K562 (cell line): ENCODE results near the gene HTRA3. TPM values are rescaled to one million over a fixed set of nuclear protein-coding genes. Genes with fewer than 3 reads are reported as not detected.

ENCODE experiments used
- ATAC-seq: fragments of 200-7000 bp; cut with Tn5 transposase; 3 replicates; pipeline ENCODE4 v1.9.1; 2020; ENCODE audit warnings: moderate library complexity
- BruUV-seq: library from RNA; stranded (reverse); fragments of 400-500 nt; replicated peaks from 2 replicates; lab custom pipeline; 2021; lab: Mats Ljungman, UMichigan
- CTCF ChIA-PET: fragments of 300-600 bp; formaldehyde crosslinking; extraction: SDS; loops from one replicate; lab custom pipeline; 2021; ENCODE audit warnings: low intra/inter-chr PET ratio; lab: Yijun Ruan, JAX
- POLR2A ChIA-PET: fragments of 300-600, 350-650 bp; sonication (Branson Sonifier 250); formaldehyde crosslinking; extraction: SDS; loops from one replicate; lab custom pipeline; 2021; ENCODE audit warnings: antibody characterized with exemption, inconsistent platforms; lab: Yijun Ruan, JAX
- DNase-seq, 4 experiments: peaks; one replicate each; pipeline versions ENCODE4 v3.0.0 to v3.0.0-alpha.2; 2011 to 2018; ENCODE audit warnings: low spot score in 3 of 4, mixed read lengths in 3 of 4; ENCODE audit errors: extremely low read depth in 1 of 4
- FAIRE-seq: peaks from 2 replicates; lab custom pipeline; 2011; peaks lifted over from hg19 to GRCh38; lab: Jason Lieb, UNC
- H2AFZ ChIP-seq: 2 replicates; pipeline ENCODE4 v1.6.0; 2011; ENCODE audit warnings: low read depth, low read length, control low read depth, inconsistent platforms
- H3K27ac ChIP-seq: fragments of 200-600 bp; 3 replicates; pipeline ENCODE4 v1.8.0; 2011; ENCODE audit warnings: low read depth, mild to moderate bottlenecking, control low read depth, inconsistent platforms, low read length, moderate library complexity, mixed read lengths; ENCODE audit errors: extremely low read depth
- H3K27me3 ChIP-seq, 2 experiments: fragments of 300-600 bp in 1 of 2; 2 replicates in 1 of 2; 3 replicates in 1 of 2; pipeline versions ENCODE4 v1.6.0 to v1.8.0; 2011; ENCODE audit warnings: inconsistent platforms in 2 of 2, low read length in 2 of 2, mild to moderate bottlenecking in 1 of 2, mixed read lengths in 1 of 2, moderate library complexity in 1 of 2; ENCODE audit not compliant: control insufficient read depth in 2 of 2, insufficient read depth in 2 of 2
- H3K36me3 ChIP-seq: fragments of 300-600 bp; 3 replicates; pipeline ENCODE4 v1.8.0; 2011; ENCODE audit warnings: mild to moderate bottlenecking, low read length, inconsistent platforms; ENCODE audit not compliant: control insufficient read depth, insufficient read depth
- H3K4me1 ChIP-seq, 2 experiments: fragments of 200-600 bp in 1 of 2; replicated peaks in 1 of 2; 2 replicates in 1 of 2; 3 replicates in 1 of 2; pipeline versions ENCODE4 v1.5.1 to v1.8.0; 2011; ENCODE audit warnings: inconsistent platforms in 2 of 2, low read length in 2 of 2, mild to moderate bottlenecking in 1 of 2, mixed read lengths in 1 of 2, moderate library complexity in 1 of 2; ENCODE audit not compliant: control insufficient read depth in 2 of 2, insufficient read depth in 2 of 2
- H3K4me2 ChIP-seq: 2 replicates; pipeline ENCODE4 v1.6.1; 2011; ENCODE audit warnings: low read length, control low read depth, inconsistent platforms, mixed read lengths; ENCODE audit not compliant: insufficient read depth
- H3K4me3 ChIP-seq: fragments of 200-600 bp; sonication (generic), shearing (Covaris generic); 2 replicates; pipeline ENCODE4 v1.5.1; 2016; ENCODE audit warnings: control low read depth, inconsistent platforms
- H3K79me2 ChIP-seq: fragments of 200-600 bp; 3 replicates; pipeline ENCODE4 v1.8.0; 2011; ENCODE audit warnings: low read length, inconsistent platforms; ENCODE audit not compliant: control insufficient read depth, insufficient read depth
- H3K9ac ChIP-seq, 2 experiments: 2 replicates each; pipeline versions ENCODE4 v1.6.0 to v1.6.1; 2011; ENCODE audit warnings: low read depth in 2 of 2, low read length in 2 of 2, control low read depth in 1 of 2, inconsistent platforms in 1 of 2, mild to moderate bottlenecking in 1 of 2, mixed read lengths in 1 of 2; ENCODE audit not compliant: insufficient read depth in 1 of 2
- H3K9me1 ChIP-seq: one replicate; pipeline ENCODE4 v1.6.0; 2011; ENCODE audit warnings: inconsistent platforms, mild to moderate bottlenecking, low read length, moderate library complexity; ENCODE audit not compliant: control insufficient read depth, insufficient read depth
- H3K9me3 ChIP-seq: replicated peaks from 2 replicates; pipeline ENCODE4 v1.5.1; 2011; ENCODE audit warnings: low read depth, low read length, inconsistent platforms; ENCODE audit not compliant: control insufficient read depth, insufficient read depth
- H4K20me1 ChIP-seq: replicated peaks from 2 replicates; pipeline ENCODE4 v1.6.1; 2011; ENCODE audit warnings: low read length, inconsistent platforms, mixed read lengths; ENCODE audit not compliant: control insufficient read depth, insufficient read depth
- ADNP ChIP-seq: fragments of 200-800 bp; sonication (Bioruptor generic); IDR thresholded peaks from 2 replicates; pipeline ENCODE4 v1.6.1; 2016; ENCODE audit warnings: missing genetic modification characterization, missing compliant biosample characterization
- BCOR ChIP-seq: fragments of 450-650 bp; IDR thresholded peaks from 2 replicates; pipeline ENCODE4 v1.6.1; 2016
- BDP1 ChIP-seq: IDR thresholded peaks from 3 replicates; pipeline ENCODE4 v1.6.1; 2011; ENCODE audit not compliant: insufficient read length, insufficient read depth
- BHLHE40 ChIP-seq: IDR thresholded peaks from 2 replicates; pipeline ENCODE4 v1.6.1; 2011; ENCODE audit warnings: low read length, improper control_type of control experiment
- CHD4 ChIP-seq: fragments of 200-600 bp; sonication (generic); IDR thresholded peaks from 3 replicates; pipeline ENCODE4 v1.6.1; 2012; ENCODE audit warnings: low read depth, mild to moderate bottlenecking, mixed read lengths, low read length, inconsistent platforms; ENCODE audit not compliant: insufficient read depth, insufficient replicate concordance, poor library complexity, severe bottlenecking
- EGR1 ChIP-seq: fragments of 450-650 bp; conservative IDR thresholded peaks from 2 replicates; pipeline ENCODE4 v1.6.1; 2017; ENCODE audit warnings: mild to moderate bottlenecking
- FOSL1 ChIP-seq: fragments of 200-800 bp; sonication (Bioruptor generic); conservative IDR thresholded peaks from 2 replicates; pipeline ENCODE4 v1.6.1; 2016; ENCODE audit warnings: missing genetic modification characterization, missing compliant biosample characterization
- JUNB ChIP-seq: fragments of 450-650 bp; formaldehyde crosslinking; conservative IDR thresholded peaks from 2 replicates; pipeline ENCODE4 v1.4.0; 2020; ENCODE audit warnings: mild to moderate bottlenecking
- KDM1A ChIP-seq, 2 experiments: fragments of 450-650 bp; IDR thresholded peaks; 2 replicates each; pipeline ENCODE4 v1.6.1; 2016; ENCODE audit warnings: mild to moderate bottlenecking in 2 of 2
- KLF6 ChIP-seq: fragments of 250-450 bp; sonication (Bioruptor Pico); IDR thresholded peaks from 2 replicates; pipeline ENCODE4 v1.4.0; 2020; ENCODE audit warnings: mild to moderate bottlenecking, moderate library complexity, borderline replicate concordance
- RCOR1 ChIP-seq, 2 experiments: IDR thresholded peaks; 2 replicates each; pipeline ENCODE4 v1.6.1; 2012; ENCODE audit warnings: low read depth in 2 of 2, low read length in 2 of 2, borderline replicate concordance in 1 of 2, improper control_type of control experiment in 1 of 2
- SMARCA5 ChIP-seq: fragments of 450-650 bp; IDR thresholded peaks from 2 replicates; pipeline ENCODE4 v1.6.1; 2016
- SOX6 ChIP-seq: fragments of 450-650 bp; IDR thresholded peaks from 2 replicates; pipeline ENCODE4 v1.6.1; 2014; ENCODE audit warnings: mild to moderate bottlenecking
- ZBTB7A ChIP-seq: IDR thresholded peaks from 2 replicates; pipeline ENCODE4 v1.6.1; 2011; ENCODE audit warnings: low read depth, mild to moderate bottlenecking, low read length, moderate library complexity, borderline replicate concordance; ENCODE audit not compliant: control insufficient read depth
- ZEB2 ChIP-seq: fragments of 450-650 bp; IDR thresholded peaks from 2 replicates; pipeline ENCODE4 v1.6.1; 2016
- ZKSCAN1 ChIP-seq: fragments of 150-350 bp; IDR thresholded peaks from 2 replicates; pipeline ENCODE4 v1.6.1; 2016; ENCODE audit warnings: low read depth, low read length
- ZNF165 ChIP-seq: fragments of 250-450 bp; sonication (Bioruptor Pico); IDR thresholded peaks from 2 replicates; pipeline ENCODE4 v1.4.0; 2020; ENCODE audit warnings: borderline replicate concordance
- ZNF212 ChIP-seq: fragments of 450-650 bp; formaldehyde crosslinking; IDR thresholded peaks from 2 replicates; pipeline ENCODE4 v1.4.0; 2020; ENCODE audit warnings: mild to moderate bottlenecking
- ZNF347 ChIP-seq: fragments of 450-650 bp; formaldehyde crosslinking; IDR thresholded peaks from 2 replicates; pipeline ENCODE4 v1.4.0; 2020; ENCODE audit warnings: low read depth, mild to moderate bottlenecking, moderate library complexity
- WGBS: fragments of 100-300 bp; shearing (Covaris generic); methylation state at CpG from one replicate; pipeline ENCODE4 v1.1.6; 2016; ENCODE audit warnings: low coverage, mixed read lengths; ENCODE audit not compliant: insufficient coverage; ENCODE audit errors: missing lambda C conversion rate; 5-methylcytosine and 5-hydroxymethylcytosine counted together
- in situ Hi-C: fragments of 300-500 bp; cut with MboI; formaldehyde crosslinking; loops from 4 replicates; pipeline ENCODE4 v1.15.0; 2018; ENCODE audit warnings: inconsistent platforms, mixed read lengths
- intact Hi-C: fragments of 100-400 bp; cut with micrococcal nuclease; formaldehyde crosslinking; loops from 2 replicates; pipeline ENCODE4 v1.14.2; 2022
- polyA plus RNA-seq, 8 experiments: library from polyadenylated mRNA; depleted of rRNA in 4 of 8; stranded (reverse) in 5 of 8; unstranded in 3 of 8; fragments of >200 nt; fragmentation: Nextera tagmentation in 2 of 8; fragmentation: Illumina TruSeq in 1 of 8; extraction: Ambion mirVana in 2 of 8; extraction: Trizol in 1 of 8; gene quantifications; 2 replicates each; pipeline versions ENCODE4 v1.2.1 to v1.2.3, GENCODE V29; 2011 to 2014; ENCODE audit warnings: inconsistent platforms in 1 of 8, missing spikeins in 1 of 8
- total RNA-seq, 7 experiments: library from RNA; depleted of rRNA in 6 of 7; stranded (reverse); fragments of >200 nt in 6 of 7; fragmentation: Illumina TruSeq in 2 of 7; extraction: Trizol in 2 of 7; gene quantifications; 2 replicates each; pipeline versions ENCODE4 v1.2.1 to v1.2.3, GENCODE V29; 2011 to 2021; ENCODE audit warnings: low replicate concordance in 1 of 7
- TF ChIP-seq, protein P1 (sequence below): fragments of 200-800 bp; sonication (Bioruptor generic); IDR thresholded peaks from 2 replicates; pipeline ENCODE4 v1.6.1; 2017; ENCODE audit warnings: missing genetic modification characterization, missing compliant biosample characterization

The HTRA3 gene
- total and polyA plus RNA-seq, 9 of the 15 experiments (the other 6 are each of a cell fraction or from before 2014, with no cell fraction given), result 0.04 TPM; not detected in 8

DNA sequence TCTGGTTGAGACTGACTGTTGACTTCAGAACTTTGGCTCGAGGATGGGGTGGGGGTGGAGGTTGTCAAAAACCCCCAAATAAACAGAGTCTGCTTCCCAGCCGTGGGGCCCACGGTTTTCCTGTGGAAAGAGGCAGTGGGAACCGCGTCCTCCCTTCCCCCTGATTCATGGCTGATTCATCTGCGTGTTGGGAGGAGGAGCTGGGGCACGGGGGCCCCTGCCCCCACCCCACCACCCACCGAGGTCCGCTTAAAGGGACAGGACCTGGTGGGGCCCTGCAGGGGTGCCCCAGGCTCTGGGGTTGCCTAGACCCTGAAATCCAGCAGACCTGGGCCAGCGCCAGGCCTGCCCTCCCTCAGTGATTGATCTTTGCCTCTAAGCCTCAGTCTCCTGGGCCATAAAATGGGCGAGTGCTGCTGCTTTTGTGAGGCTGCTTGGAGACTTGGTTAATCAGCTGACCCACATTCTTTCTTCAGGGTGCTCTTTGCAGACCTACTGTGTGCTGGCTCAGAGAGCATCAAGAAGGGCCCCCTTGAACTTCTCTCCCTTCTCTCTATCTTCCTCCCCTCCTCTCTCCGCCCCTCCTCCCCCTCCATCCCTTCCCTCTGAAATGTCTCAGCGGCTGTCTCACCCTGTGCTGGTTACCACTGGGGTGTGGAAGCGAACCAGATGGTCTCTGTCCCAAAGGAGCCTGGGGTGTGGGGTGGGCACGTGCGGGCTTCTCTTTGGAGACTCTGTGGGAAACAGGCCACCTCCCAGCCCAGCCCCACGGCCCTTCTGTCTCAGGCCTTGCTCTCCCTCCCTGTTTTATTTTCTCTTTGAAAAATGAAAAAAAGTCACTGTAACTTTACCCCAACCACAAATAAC is 9.1 kb downstream of the HTRA3 start:
- Histone ChIP-seq H3K4me1 (peaks cover 0 to 28% of the 10 kb centered on the region in 2 experiments; a peak in 2 of 5 replicates), H3K79me2 (no peaks in the 10 kb centered on the region), H3K9ac (no peak overlapping the region), H4K20me1 (no peaks in the 10 kb centered on the region), H3K9me1 (no peaks in the 10 kb centered on the region), H3K36me3 (no peaks in the 10 kb centered on the region), H2AFZ (no peak overlapping the region), H3K9me3 (no peaks in the 10 kb centered on the region), H3K4me3 (no peak overlapping the region), H3K4me2 (no peak overlapping the region), H3K27ac (no peak overlapping the region), H3K27me3 (peaks cover 0 to 58% of the 10 kb centered on the region in 2 experiments; a peak in 4 of 5 replicates)
- in situ Hi-C loops, result no loop called here
- TF ChIP-seq SMARCA5 (0 out of 2 replicates have a peak, but pooled peaks have one; percentile 45), SOX6 (no peak), ADNP (tag) (peak; percentile 56; the same call in 1 of the 2 replicates), JUNB (no peak), ZKSCAN1 (peak; percentile 85; the same call in 1 of the 2 replicates), ZEB2 (no peak), ZNF347 (CRISPR knock-in tag) (no peak), CHD4 (no peak), ZNF165 (CRISPR knock-in tag) (no peak), BDP1 (no peak), FOSL1 (tag) (peak; percentile 66), BCOR (peak; percentile 65), KDM1A (IDR thresholded peaks at IDR 0.05) (peak; percentile 51 to 72), ZNF212 (no peak), KLF6 (CRISPR knock-in tag) (no peak), RCOR1 (IDR thresholded peaks at IDR 0.05; ENCODE audit: borderline replicate concordance in 1 of 2, low read depth in 2 of 2, low read length in 2 of 2) (0 out of 4 replicates have a peak, but pooled peaks of 1 of the 2 experiments have one; percentile 10), ZBTB7A (no peak), BHLHE40 (0 out of 2 replicates have a peak, but pooled peaks have one; percentile 14), EGR1 (peak; percentile 27)
- TF ChIP-seq, protein P1, sequence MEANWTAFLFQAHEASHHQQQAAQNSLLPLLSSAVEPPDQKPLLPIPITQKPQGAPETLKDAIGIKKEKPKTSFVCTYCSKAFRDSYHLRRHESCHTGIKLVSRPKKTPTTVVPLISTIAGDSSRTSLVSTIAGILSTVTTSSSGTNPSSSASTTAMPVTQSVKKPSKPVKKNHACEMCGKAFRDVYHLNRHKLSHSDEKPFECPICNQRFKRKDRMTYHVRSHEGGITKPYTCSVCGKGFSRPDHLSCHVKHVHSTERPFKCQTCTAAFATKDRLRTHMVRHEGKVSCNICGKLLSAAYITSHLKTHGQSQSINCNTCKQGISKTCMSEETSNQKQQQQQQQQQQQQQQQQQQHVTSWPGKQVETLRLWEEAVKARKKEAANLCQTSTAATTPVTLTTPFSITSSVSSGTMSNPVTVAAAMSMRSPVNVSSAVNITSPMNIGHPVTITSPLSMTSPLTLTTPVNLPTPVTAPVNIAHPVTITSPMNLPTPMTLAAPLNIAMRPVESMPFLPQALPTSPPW (CRISPR knock-in tag), result peak; percentile 43
- intact Hi-C loops, result no loop called here
- FAIRE-seq (no peak), DNase-seq (no peak), ATAC-seq (no peak)
- no TSS peak for BruUV-seq
- CTCF ChIA-PET, result no interaction called here
- POLR2A ChIA-PET, result interaction anchor here (0.8 to 0.9 kb wide), 2 partner anchors 11 to 42 kb away, joined by 3 read pairs; no protein-coding TSS in a partner anchor
- WGBS, result 14% methylated on average over 11 of the region's 17 CpGs
